HEK293 (cell line): ENCODE data around the gene GPC2.
"Not testable (repeated sequence)": the region's sequence is repeated elsewhere in the genome, so short reads cannot be mapped to it uniquely, and the experiment has no call there.

ENCODE experiments used
- CTCF ChIA-PET: fragments of 350-600 bp; formaldehyde crosslinking; extraction: SDS; loops from one replicate; lab custom pipeline; 2021; ENCODE audit warnings: antibody characterized with exemption; lab: Yijun Ruan, JAX
- POLR2A ChIA-PET: fragments of 300-600 bp; formaldehyde crosslinking; extraction: SDS; loops from one replicate; lab custom pipeline; 2020; ENCODE audit warnings: antibody characterized with exemption, inconsistent platforms; lab: Yijun Ruan, JAX
- H3K27ac ChIP-seq: fragments of 200-500 bp; sonication (Bioruptor generic); 2 replicates; pipeline ENCODE4 v1.5.1; 2014; ENCODE audit warnings: low read depth, low read length, control low read depth, inconsistent platforms; ENCODE audit errors: extremely low read depth
- H3K36me3 ChIP-seq, 2 experiments: fragments of 200-500 bp in 1 of 2; sonication (Bioruptor generic) in 1 of 2; 1 replicate in 1 of 2; 2 replicates in 1 of 2; pipeline ENCODE4 v1.5.1; 2014 to 2017; ENCODE audit warnings: inconsistent platforms in 2 of 2, low read length in 2 of 2; ENCODE audit not compliant: control insufficient read depth in 2 of 2, insufficient read depth in 1 of 2
- H3K4me1 ChIP-seq: fragments of 200-500 bp; sonication (Bioruptor generic); 2 replicates; pipeline ENCODE4 v1.5.1; 2014; ENCODE audit warnings: mild to moderate bottlenecking, low read length, inconsistent platforms; ENCODE audit not compliant: control insufficient read depth, insufficient read depth
- H3K4me3 ChIP-seq: 2 replicates; pipeline ENCODE4 v1.5.1; 2011; ENCODE audit warnings: low read depth, mild to moderate bottlenecking, control low read depth, low read length, moderate library complexity
- H3K9me3 ChIP-seq: fragments of 200-500 bp; sonication (Bioruptor generic); 2 replicates; pipeline ENCODE4 v1.5.1; 2014; ENCODE audit warnings: low read depth, low read length, inconsistent platforms; ENCODE audit not compliant: control insufficient read depth, insufficient read depth
- EGR2 ChIP-seq: fragments of 450-650 bp; formaldehyde crosslinking; IDR thresholded peaks from 2 replicates; pipeline ENCODE4 v1.5.1; 2016; ENCODE audit warnings: low read depth, missing biosample characterization, missing genetic modification characterization
- FEZF1 ChIP-seq: fragments of 450-650 bp; formaldehyde crosslinking; IDR thresholded peaks from 2 replicates; pipeline ENCODE4 v1.5.1; 2016; ENCODE audit warnings: missing biosample characterization, missing genetic modification characterization
- GLI4 ChIP-seq: fragments of 450-650 bp; formaldehyde crosslinking; IDR thresholded peaks from 2 replicates; pipeline ENCODE4 v1.5.1; 2016; ENCODE audit warnings: missing biosample characterization, missing genetic modification characterization
- GLIS1 ChIP-seq: fragments of 450-650 bp; formaldehyde crosslinking; IDR thresholded peaks from 2 replicates; pipeline ENCODE4 v1.5.1; 2016; ENCODE audit warnings: missing biosample characterization, missing genetic modification characterization
- GLIS2 ChIP-seq: fragments of 450-650 bp; formaldehyde crosslinking; IDR thresholded peaks from 2 replicates; pipeline ENCODE4 v1.5.1; 2016; ENCODE audit warnings: missing biosample characterization, missing genetic modification characterization
- KLF1 ChIP-seq: fragments of 450-650 bp; formaldehyde crosslinking; IDR thresholded peaks from 2 replicates; pipeline ENCODE4 v1.5.1; 2016; ENCODE audit warnings: missing biosample characterization, missing genetic modification characterization
- KLF7 ChIP-seq: fragments of 450-650 bp; formaldehyde crosslinking; IDR thresholded peaks from 2 replicates; pipeline ENCODE4 v1.5.1; 2016; ENCODE audit warnings: missing biosample characterization, missing genetic modification characterization, borderline replicate concordance
- SCRT1 ChIP-seq: fragments of 450-650 bp; formaldehyde crosslinking; IDR thresholded peaks from 2 replicates; pipeline ENCODE4 v1.5.1; 2016; ENCODE audit warnings: missing biosample characterization, missing genetic modification characterization, borderline replicate concordance
- SP7 ChIP-seq: fragments of 450-650 bp; formaldehyde crosslinking; IDR thresholded peaks from 2 replicates; pipeline ENCODE4 v1.5.1; 2016; ENCODE audit warnings: missing biosample characterization, missing genetic modification characterization
- ZBTB20 ChIP-seq: fragments of 450-650 bp; formaldehyde crosslinking; IDR thresholded peaks from 2 replicates; pipeline ENCODE4 v1.5.1; 2016; ENCODE audit warnings: missing biosample characterization, missing genetic modification characterization
- ZFHX2 ChIP-seq: fragments of 450-650 bp; formaldehyde crosslinking; conservative IDR thresholded peaks from 2 replicates; pipeline ENCODE4 v1.5.1; 2016; ENCODE audit warnings: missing biosample characterization, missing genetic modification characterization
- ZNF366 ChIP-seq: fragments of 450-650 bp; formaldehyde crosslinking; conservative IDR thresholded peaks from 2 replicates; pipeline ENCODE4 v1.5.1; 2016; ENCODE audit warnings: missing biosample characterization, missing genetic modification characterization
- ZNF585B ChIP-seq: fragments of 450-650 bp; formaldehyde crosslinking; IDR thresholded peaks from 2 replicates; pipeline ENCODE4 v1.5.1; 2016; ENCODE audit warnings: missing biosample characterization, missing genetic modification characterization
- ZNF600 ChIP-seq: fragments of 450-650 bp; formaldehyde crosslinking; IDR thresholded peaks from 2 replicates; pipeline ENCODE4 v1.5.1; 2016; ENCODE audit warnings: missing biosample characterization, missing genetic modification characterization
- TF ChIP-seq, protein P1 (sequence below): fragments of 450-650 bp; formaldehyde crosslinking; IDR thresholded peaks from 2 replicates; pipeline ENCODE4 v1.5.1; 2017; ENCODE audit warnings: missing biosample characterization, missing genetic modification characterization
- TF ChIP-seq, protein P2 (sequence below): fragments of 450-650 bp; formaldehyde crosslinking; IDR thresholded peaks from 2 replicates; pipeline ENCODE4 v1.5.1; 2017; ENCODE audit warnings: missing biosample characterization, missing genetic modification characterization

The GPC2 gene

DNA sequence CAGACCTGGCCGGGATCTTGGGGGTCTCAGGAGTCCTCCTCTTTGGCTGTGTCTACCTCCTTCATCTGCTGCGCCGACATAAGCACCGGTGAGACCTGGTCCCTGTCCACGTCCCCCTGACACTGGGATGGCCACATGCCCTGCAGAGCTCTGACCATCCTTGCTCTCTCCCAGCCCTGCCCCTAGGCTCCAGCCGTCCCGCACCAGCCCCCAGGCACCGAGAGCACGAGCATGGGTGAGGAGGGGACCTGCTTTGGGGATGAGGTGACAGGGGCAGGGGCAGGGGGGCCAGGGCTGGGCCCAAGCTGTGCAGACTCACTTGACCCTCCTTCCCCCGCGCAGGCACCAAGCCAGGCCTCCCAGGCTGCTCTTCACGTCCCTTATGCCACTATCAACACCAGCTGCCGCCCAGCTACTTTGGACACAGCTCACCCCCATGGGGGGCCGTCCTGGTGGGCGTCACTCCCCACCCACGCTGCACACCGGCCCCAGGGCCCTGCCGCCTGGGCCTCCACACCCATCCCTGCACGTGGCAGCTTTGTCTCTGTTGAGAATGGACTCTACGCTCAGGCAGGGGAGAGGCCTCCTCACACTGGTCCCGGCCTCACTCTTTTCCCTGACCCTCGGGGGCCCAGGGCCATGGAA lies 43.5 kb upstream of the GPC2 start:
- H3K27ac ChIP-seq = no peak overlapping the region
- no peaks in the 10 kb centered on the region for H3K9me3 ChIP-seq
- ChIA-PET POLR2A (interaction anchor here (0.7 kb wide), 1 partner anchor 12 kb away, joined by 3 read pairs; no protein-coding TSS in a partner anchor), CTCF (interaction anchor here (0.9 to 1.7 kb wide), 2 partner anchors 88 to 90 kb away, joined by 3 to 4 read pairs; no protein-coding TSS in a partner anchor)
- H3K4me3 ChIP-seq = no peak overlapping the region
- no peaks in the 10 kb centered on the region for H3K4me1 ChIP-seq
- H3K36me3 ChIP-seq = peaks cover 0 to 7% of the 10 kb centered on the region in 2 experiments; a peak in 1 of 3 replicates
- peak; percentile 17; the same call in 1 of the 2 replicates for TF ChIP-seq GLIS1
- peak; percentile 57 for TF ChIP-seq GLIS2
- no peak for TF ChIP-seq FEZF1
- TF ChIP-seq GLI4 (tag by site-specific recombination) = no peak
- TF ChIP-seq EGR2 (tag by site-specific recombination) = peak; percentile 70
- peak; percentile 60 for TF ChIP-seq ZFHX2 (tag by site-specific recombination)

DNA sequence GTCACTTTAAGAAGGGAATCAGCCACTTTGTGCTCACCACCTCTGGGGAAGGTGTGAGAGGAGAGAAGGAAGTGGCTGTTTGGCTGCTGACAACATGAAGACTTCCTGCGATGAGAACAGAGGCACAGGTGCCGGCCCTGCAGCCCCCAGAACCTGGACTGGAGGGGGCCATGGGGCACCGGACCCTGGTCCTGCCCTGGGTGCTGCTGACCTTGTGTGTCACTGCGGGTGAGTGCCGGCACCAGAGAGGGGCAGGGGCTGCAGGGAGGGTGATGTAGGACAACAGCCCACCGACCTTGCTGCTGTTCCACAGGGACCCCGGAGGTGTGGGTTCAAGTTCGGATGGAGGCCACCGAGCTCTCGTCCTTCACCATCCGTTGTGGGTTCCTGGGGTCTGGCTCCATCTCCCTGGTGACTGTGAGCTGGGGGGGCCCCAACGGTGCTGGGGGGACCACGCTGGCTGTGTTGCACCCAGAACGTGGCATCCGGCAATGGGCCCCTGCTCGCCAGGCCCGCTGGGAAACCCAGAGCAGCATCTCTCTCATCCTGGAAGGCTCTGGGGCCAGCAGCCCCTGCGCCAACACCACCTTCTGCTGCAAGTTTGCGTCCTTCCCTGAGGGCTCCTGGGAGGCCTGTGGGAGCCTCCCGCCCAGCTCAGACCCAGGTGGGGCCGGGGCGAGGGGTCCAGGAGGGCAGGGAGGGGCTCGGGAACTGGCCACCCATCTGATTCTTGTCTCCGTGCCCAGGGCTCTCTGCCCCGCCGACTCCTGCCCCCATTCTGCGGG lies 42.8 kb upstream of the GPC2 start, which contains the start of gene PVRIG:
Gene PVRIG (plus strand): TSS at position 149 of the 785 bp plus-strand sequence. CDS start 22 bp downstream, at position 171.
- H3K27ac ChIP-seq, H3K9me3 ChIP-seq, H3K4me1 ChIP-seq, H3K4me3 ChIP-seq, POLR2A ChIA-PET, H3K36me3 ChIP-seq: not testable (repeated sequence)
- CTCF ChIA-PET = interaction anchor here (1.7 kb wide), 1 partner anchor 87 kb away, joined by 4 read pairs; no protein-coding TSS in a partner anchor

DNA sequence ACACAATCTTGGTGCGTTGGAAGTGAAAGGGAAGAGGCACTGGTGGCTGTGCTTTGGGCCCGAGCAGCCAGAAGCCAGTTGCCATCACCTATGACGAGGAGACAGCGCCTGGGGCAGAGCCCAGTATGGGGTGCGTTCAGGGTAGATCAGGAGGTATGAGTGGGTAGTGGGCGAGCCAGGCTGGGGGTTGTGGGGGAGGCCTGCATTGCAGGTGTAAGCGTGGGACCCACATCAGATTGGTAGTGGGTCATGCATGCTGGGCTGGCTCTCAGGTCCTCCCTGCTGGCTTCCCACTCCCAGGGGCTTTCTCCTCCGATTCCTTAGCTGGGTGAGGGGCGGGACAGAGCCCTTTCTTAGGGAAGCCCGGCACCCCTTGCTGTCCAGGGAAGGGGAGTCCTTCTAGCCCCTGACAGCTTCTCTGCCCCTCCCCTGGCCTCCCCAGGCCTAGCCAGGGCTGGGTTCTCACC lies 42.1 kb upstream of the GPC2 start:
- CTCF ChIA-PET = interaction anchor here (4.9 kb wide), 1 partner anchor 86 kb away, joined by 119 read pairs; no protein-coding TSS in a partner anchor
- Histone ChIP-seq H3K27ac (no peak overlapping the region), H3K36me3 (peaks cover 0 to 7% of the 10 kb centered on the region in 2 experiments; a peak in 1 of 3 replicates), H3K4me3 (no peak overlapping the region), H3K4me1 (no peaks in the 10 kb centered on the region), H3K9me3 (no peaks in the 10 kb centered on the region)
- POLR2A ChIA-PET = no interaction called here
- TF ChIP-seq ZNF600 (tag by site-specific recombination) (0 out of 2 replicates have a peak, but pooled peaks have one; percentile 38), ZNF585B (no peak), ZNF366 (tag by site-specific recombination) (no peak), EGR2 (tag by site-specific recombination) (peak; percentile 33; the same call in 1 of the 2 replicates), ZBTB20 (no peak), SCRT1 (tag by site-specific recombination) (no peak)

DNA sequence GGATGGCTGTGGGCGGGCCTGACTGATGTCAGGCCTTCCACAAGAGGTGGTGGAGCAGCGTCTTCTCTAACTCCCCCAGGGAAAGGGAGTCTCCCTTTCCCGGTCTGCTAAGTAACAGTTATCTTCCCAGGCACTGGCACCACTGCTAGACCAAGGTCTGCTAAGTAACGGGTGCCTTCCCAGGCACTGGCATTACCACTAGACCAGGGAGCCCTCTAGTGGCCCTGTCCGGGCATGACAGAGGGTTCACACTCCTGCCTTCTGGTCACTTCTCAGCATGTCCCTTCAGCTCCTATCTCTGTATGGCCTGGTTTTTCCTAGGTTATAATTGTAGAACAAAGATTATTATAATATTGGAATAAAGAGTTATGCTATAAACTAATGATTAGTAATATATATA lies 40.8 kb upstream of the GPC2 start:
- not testable (repeated sequence) for H3K9me3 ChIP-seq, H3K4me3 ChIP-seq, H3K4me1 ChIP-seq, H3K36me3 ChIP-seq, H3K27ac ChIP-seq
- ChIA-PET CTCF (interaction anchor here (0.5 to 4.9 kb wide), 19 partner anchors 9 to 363 kb away, joined by 3 to 119 read pairs (median 4); partner anchors contain the start of gene MBLAC1), POLR2A (interaction anchor here (1.2 to 2.0 kb wide), 2 partner anchors 85 to 128 kb away, joined by 3 to 7 read pairs; no protein-coding TSS in a partner anchor)

DNA sequence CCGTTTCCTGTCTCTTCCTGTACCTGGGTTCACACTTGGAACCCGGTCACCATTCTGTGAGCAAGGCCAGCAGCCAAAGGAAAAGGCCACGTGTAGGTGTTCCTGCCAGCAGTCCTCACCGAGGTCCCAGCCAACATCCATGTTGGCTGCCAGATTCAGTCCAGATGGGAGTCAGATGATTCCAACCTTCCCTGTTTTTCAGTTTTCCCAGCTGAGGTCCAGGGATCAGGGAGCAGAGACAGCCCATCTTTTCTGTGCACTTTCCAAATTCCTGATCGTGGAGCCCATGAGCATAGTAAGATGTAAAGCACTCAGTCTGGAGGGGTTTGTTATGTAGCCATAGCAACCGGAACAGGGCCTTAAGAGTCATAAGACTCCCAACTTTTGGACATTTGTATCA lies 38.7 kb upstream of the GPC2 start:
- no peaks in the 10 kb centered on the region for H3K36me3 ChIP-seq
- ChIA-PET POLR2A (interaction anchor here (0.6 kb wide), 1 partner anchor 214 kb away, joined by 3 read pairs; no protein-coding TSS in a partner anchor), CTCF (interaction anchor here (0.7 to 4.9 kb wide), 7 partner anchors 23 to 209 kb away, joined by 3 to 119 read pairs (median 4); no protein-coding TSS in a partner anchor)
- no peak overlapping the region for H3K27ac ChIP-seq
- H3K4me3 ChIP-seq = no peak overlapping the region
- H3K4me1 ChIP-seq = no peaks in the 10 kb centered on the region
- no peaks in the 10 kb centered on the region for H3K9me3 ChIP-seq
- TF ChIP-seq, protein P1, sequence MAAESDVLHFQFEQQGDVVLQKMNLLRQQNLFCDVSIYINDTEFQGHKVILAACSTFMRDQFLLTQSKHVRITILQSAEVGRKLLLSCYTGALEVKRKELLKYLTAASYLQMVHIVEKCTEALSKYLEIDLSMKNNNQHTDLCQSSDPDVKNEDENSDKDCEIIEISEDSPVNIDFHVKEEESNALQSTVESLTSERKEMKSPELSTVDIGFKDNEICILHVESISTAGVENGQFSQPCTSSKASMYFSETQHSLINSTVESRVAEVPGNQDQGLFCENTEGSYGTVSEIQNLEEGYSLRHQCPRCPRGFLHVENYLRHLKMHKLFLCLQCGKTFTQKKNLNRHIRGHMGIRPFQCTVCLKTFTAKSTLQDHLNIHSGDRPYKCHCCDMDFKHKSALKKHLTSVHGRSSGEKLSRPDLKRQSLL = no peak
- TF ChIP-seq, protein P2, sequence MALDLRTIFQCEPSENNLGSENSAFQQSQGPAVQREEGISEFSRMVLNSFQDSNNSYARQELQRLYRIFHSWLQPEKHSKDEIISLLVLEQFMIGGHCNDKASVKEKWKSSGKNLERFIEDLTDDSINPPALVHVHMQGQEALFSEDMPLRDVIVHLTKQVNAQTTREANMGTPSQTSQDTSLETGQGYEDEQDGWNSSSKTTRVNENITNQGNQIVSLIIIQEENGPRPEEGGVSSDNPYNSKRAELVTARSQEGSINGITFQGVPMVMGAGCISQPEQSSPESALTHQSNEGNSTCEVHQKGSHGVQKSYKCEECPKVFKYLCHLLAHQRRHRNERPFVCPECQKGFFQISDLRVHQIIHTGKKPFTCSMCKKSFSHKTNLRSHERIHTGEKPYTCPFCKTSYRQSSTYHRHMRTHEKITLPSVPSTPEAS (tag by site-specific recombination) = no peak
- TF ChIP-seq KLF1 (tag by site-specific recombination) (no peak), SP7 (tag by site-specific recombination) (no peak), KLF7 (tag by site-specific recombination) (no peak)
